Heart right ventricle (tissue), 16 donors: Measurements from ENCODE around the gene ZNF516. TPM values are rescaled to one million over a fixed set of nuclear protein-coding genes. Genes with fewer than 3 reads are reported as not detected.

Experiments used
- ATAC-seq, 8 donors: fragments of 200-7000 bp; cut with Tn5 transposase; one replicate each; pipeline ENCODE4 v1.9.1; 2020; ENCODE audit warnings: mild to moderate bottlenecking in 8 of 8, moderate library complexity in 8 of 8, moderate number of reproducible peaks in 1 of 8
- DNase-seq, 2 donors: peaks; one replicate each; pipeline ENCODE4 v3.0.0-alpha.2; 2020
- H3K27ac ChIP-seq, 10 donors: fragments of 200-600 bp; sonication (generic) in 2 of 10; one replicate each; pipeline versions ENCODE4 v1.5.0 to v1.8.0; 2020 to 2022; ENCODE audit warnings: mild to moderate bottlenecking in 3 of 10
- H3K27me3 ChIP-seq, 7 donors: fragments of 200-600 bp; one replicate each; pipeline ENCODE4 v1.8.0; 2021 to 2022; ENCODE audit warnings: mild to moderate bottlenecking in 2 of 7
- H3K36me3 ChIP-seq, 9 donors: fragments of 200-600 bp; sonication (generic) in 1 of 9; one replicate each; pipeline versions ENCODE4 v1.5.0 to v1.8.0; 2020 to 2022; ENCODE audit warnings: mild to moderate bottlenecking in 2 of 9
- H3K4me1 ChIP-seq, 9 donors: fragments of 200-600 bp; sonication (generic) in 1 of 9; one replicate each; pipeline versions ENCODE4 v1.5.0 to v1.8.0; 2020 to 2022; ENCODE audit warnings: mild to moderate bottlenecking in 4 of 9
- H3K4me3 ChIP-seq, 10 donors: fragments of 200-600 bp; sonication (generic) in 2 of 10; one replicate each; pipeline versions ENCODE4 v1.5.0 to v1.8.0; 2020 to 2022; ENCODE audit warnings: mild to moderate bottlenecking in 7 of 10, moderate library complexity in 2 of 10
- H3K9me3 ChIP-seq, 11 donors: fragments of 200-600 bp in 10 of 11; sonication (generic) in 2 of 11; one replicate each; pipeline versions ENCODE4 v1.5.0 to v1.8.0; 2013 to 2022; ENCODE audit warnings: mild to moderate bottlenecking in 2 of 11, control low read depth in 1 of 11, moderate library complexity in 1 of 11
- CTCF ChIP-seq, 9 donors: fragments of 200-600 bp; sonication (generic) in 2 of 9; IDR thresholded peaks; one replicate each; pipeline versions ENCODE4 v1.5.0 to v1.8.0; 2021 to 2022; ENCODE audit warnings: antibody characterized with exemption in 9 of 9, mild to moderate bottlenecking in 5 of 9, moderate library complexity in 1 of 9
- WGBS, 2 donors: extraction: QIAGEN DNeasy Blood & Tissue Kit; methylation state at CpG; one replicate each; pipeline ENCODE4 v1.1.7; 2013; ENCODE audit warnings: inconsistent platforms in 1 of 2; 5-methylcytosine and 5-hydroxymethylcytosine counted together
- intact Hi-C, 10 donors: fragments of 100-400 bp; cut with DNase I; formaldehyde crosslinking; loops; one replicate each; pipeline versions ENCODE4 v1.11.1 to v1.14.2; 2022
- polyA plus RNA-seq, 2 donors: library from polyadenylated mRNA; stranded (reverse); fragments of 200-250 nt; gene quantifications; one replicate each; pipeline ENCODE4 v1.2.3, GENCODE V29; 2013
- total RNA-seq, 10 donors: library from RNA; stranded (reverse); fragmentation: NEBNext Ultra II Directional in 3 of 10; extraction: Animal tissue kit (Norgen Biotek cat#: 25700) in 3 of 10; gene quantifications; one replicate each; pipeline versions ENCODE4 v1.2.1 to v1.2.4, GENCODE V29; 2021 to 2023
- donor health status: Arrhythmogenic right ventricular cardiomyopathy.
- donor health status: ischemic (EF 13 %, LVEDD 7.1; RV severe dilation, severe dysfunction).
- donor health status: healthy with polysubstance abuse.
- donor health status: DM: no; HTN: yes; CAD: no.
- donor health status: DM: no; HTN: no; CAD: no.
- donor health status: ischemic (EF 25% LVEDD 6.9; RV normal size, moderate dysfunction).
- donor health status: ischemic (EF 25% LVEDD 5.7; RV mildly dilated, moderate dysfunction).
- donor health status: healthy.
- donor health status: DM: yes; HTN: yes; CAD: no.
- donor health status: Ischemic cardiomyopathy.
- donor health status: ischemic (EF 35%, LVEDD 5.7; RV mildly dilated, moderate dysfunction).
- donor health status: nonischemic (EF 11% LVEDD 7.7; RV severe dilation, severe dysfunction).
- donor health status: DM: yes; HTN: yes; CAD: no.
- donor health status: PGD.
- donor health status: ischemic (EF 29% LVEDD 5.4; RV normal size, mild dysfunction).
- donor health status: nonischemic (EF 23%, LVEDD 6.1; RV moderate dilation, normal function).

ZNF516 gene
- total and polyA plus RNA-seq, 12 donors = 2.6 to 24.8 (median 17.3) TPM

DNA sequence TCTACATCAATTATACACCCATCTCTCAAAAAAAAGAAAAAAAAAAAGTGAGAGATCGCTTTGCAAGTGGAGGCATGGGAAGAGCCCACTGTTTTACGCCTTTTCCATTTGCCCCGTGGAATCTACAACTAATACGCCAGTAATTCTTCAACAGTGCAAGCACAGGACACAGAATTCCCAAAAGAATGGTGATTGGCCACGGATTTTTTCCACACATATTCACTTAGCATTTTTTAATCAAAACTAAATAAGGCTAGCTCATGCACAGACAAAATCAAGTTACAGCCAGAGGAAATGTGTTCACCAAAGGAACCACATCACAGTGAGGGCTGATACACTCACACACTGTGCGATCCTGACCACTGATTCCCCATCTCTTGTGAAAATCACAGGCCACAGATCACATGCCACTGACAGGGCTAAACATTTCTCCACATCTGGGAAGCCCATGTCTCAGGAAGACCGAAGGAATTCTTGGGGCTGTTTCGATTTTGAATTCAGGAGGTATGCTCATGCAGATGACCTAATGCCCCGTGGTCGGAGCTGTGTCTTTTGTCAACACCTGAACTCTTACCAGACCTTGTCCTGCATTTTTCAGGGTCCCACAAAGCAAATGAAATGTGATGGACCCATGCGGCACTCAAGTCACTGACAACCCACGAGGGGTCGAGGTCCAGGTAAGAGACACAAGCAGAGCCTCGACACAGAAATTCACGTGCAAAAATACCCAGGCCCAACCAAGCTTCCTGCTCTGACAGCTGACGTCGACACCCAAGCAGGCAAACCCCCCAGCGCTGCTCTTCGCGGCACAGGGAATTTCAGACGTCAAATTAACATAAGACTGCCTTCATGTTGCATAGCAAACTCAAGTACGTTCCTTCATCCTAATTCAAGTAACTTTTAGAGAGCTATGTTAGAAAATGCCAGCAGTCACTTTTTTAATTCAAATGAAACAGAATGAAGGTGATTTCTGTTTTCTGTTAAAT is 69.6 kb downstream of the ZNF516 start:
- peaks cover 0 to 36% (median 18%) of the 10 kb centered on the region in 9 donors for H3K4me1 ChIP-seq
- 79 to 80% methylated on average over 22 of the region's 22 CpGs for WGBS, 2 donors
- TF ChIP-seq CTCF (IDR thresholded peaks at IDR 0.05) = no peak

GRCh38 chr18:76422838-76423237 is 72.2 kb downstream of the ZNF516 start:
- H3K4me1 ChIP-seq = peaks cover 0 to 12% (median 0%) of the 10 kb centered on the region in 9 donors
- DNase-seq (no peak), ATAC-seq (no peak)
- intact Hi-C loops = no loop called here
- H3K36me3 ChIP-seq = no peaks in the 10 kb centered on the region
- no peak for TF ChIP-seq CTCF (IDR thresholded peaks at IDR 0.05)
- H3K9me3 ChIP-seq = no peaks in the 10 kb centered on the region
- no peaks in the 10 kb centered on the region for H3K27me3 ChIP-seq
- no peak overlapping the region for H3K27ac ChIP-seq
- WGBS, 2 donors = 93 to 96% methylated on average over 7 of the region's 7 CpGs
- H3K4me3 ChIP-seq = no peak overlapping the region

More for the DNA sequence above, 69.6 kb downstream of the ZNF516 start:
- intact Hi-C loops = loop anchor here in 1 of 10 donors (5.0 kb wide), 1 partner anchor 67 kb away; no protein-coding TSS in a partner anchor
- Histone ChIP-seq H3K27ac (no peak overlapping the region), H3K36me3 (no peaks in the 10 kb centered on the region), H3K27me3 (no peaks in the 10 kb centered on the region), H3K4me3 (no peak overlapping the region), H3K9me3 (no peaks in the 10 kb centered on the region)
- ATAC-seq = peak in 1 of 8 donors; percentile 26
- DNase-seq = no peak

DNA sequence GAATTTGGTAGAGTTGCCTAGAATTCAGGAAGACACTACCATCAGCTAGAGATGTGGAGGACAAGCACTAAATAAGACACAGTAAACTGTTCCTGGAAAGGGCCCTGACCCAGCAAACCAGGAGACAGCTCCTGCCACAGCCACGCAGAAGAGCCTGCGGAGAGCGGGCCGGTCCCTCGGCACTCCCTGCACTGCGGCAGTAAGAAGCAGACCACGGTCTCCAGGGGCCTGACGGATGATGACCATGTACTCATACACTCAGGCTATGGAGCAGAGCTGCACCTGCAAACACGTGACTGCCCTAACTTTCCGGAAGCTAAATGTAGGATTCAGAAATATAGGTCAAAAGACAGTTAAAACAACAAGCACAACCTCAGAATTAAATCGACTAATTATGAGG is 72.9 kb downstream of the ZNF516 start:
- H3K4me3 ChIP-seq = no peak overlapping the region
- intact Hi-C loops = no loop called here
- DNase-seq (no peak), ATAC-seq (no peak)
- no peaks in the 10 kb centered on the region for H3K27me3 ChIP-seq
- WGBS, 2 donors = 91 to 92% methylated on average over 11 of the region's 11 CpGs
- H3K9me3 ChIP-seq = no peaks in the 10 kb centered on the region
- TF ChIP-seq CTCF (IDR thresholded peaks at IDR 0.05) = no peak
- H3K27ac ChIP-seq = no peak overlapping the region
- no peaks in the 10 kb centered on the region for H3K36me3 ChIP-seq
- peaks cover 0 to 16% (median 2%) of the 10 kb centered on the region in 9 donors for H3K4me1 ChIP-seq

GRCh38 chr18:76421685-76422078 is 73.4 kb downstream of the ZNF516 start:
- peaks cover 0 to 21% (median 7%) of the 10 kb centered on the region in 9 donors for H3K4me1 ChIP-seq
- H3K9me3 ChIP-seq = no peaks in the 10 kb centered on the region
- H3K27me3 ChIP-seq = no peaks in the 10 kb centered on the region
- 99 to 100% methylated on average over 3 of the region's 3 CpGs for WGBS, 2 donors
- intact Hi-C loops = no loop called here
- H3K27ac ChIP-seq = no peak overlapping the region
- TF ChIP-seq CTCF (IDR thresholded peaks at IDR 0.05) = no peak
- no peaks in the 10 kb centered on the region for H3K36me3 ChIP-seq
- no peak for DNase-seq
- ATAC-seq = no peak
- H3K4me3 ChIP-seq = no peak overlapping the region
